DND-41 (cell line): Measurements from ENCODE around the gene ACAP3.

Experiments used
- ATAC-seq: fragments of 200-7000 bp; cut with Tn5 transposase; 3 replicates; pipeline ENCODE4 v1.9.1; 2021; ENCODE audit warnings: low read depth; ENCODE audit not compliant: insufficient read depth
- DNase-seq: peaks from one replicate; pipeline ENCODE4 v3.0.0-alpha.2; 2020
- H2AFZ ChIP-seq: 2 replicates; pipeline ENCODE4 v1.6.0; 2012; ENCODE audit warnings: low read depth, low read length
- H3K27ac ChIP-seq: 2 replicates; pipeline ENCODE4 v1.5.1; 2012; ENCODE audit warnings: low read length, inconsistent platforms
- H3K27me3 ChIP-seq: fragments of 200-600 bp; sonication (generic); 2 replicates; pipeline ENCODE4 v1.6.0; 2012; ENCODE audit warnings: low read length, mild to moderate bottlenecking, inconsistent platforms; ENCODE audit not compliant: insufficient read depth, poor library complexity
- H3K36me3 ChIP-seq: 2 replicates; pipeline ENCODE4 v1.5.1; 2012; ENCODE audit warnings: low read length, inconsistent platforms; ENCODE audit not compliant: insufficient read depth
- H3K4me1 ChIP-seq: 2 replicates; pipeline ENCODE4 v1.5.1; 2012; ENCODE audit warnings: mild to moderate bottlenecking, low read length; ENCODE audit not compliant: insufficient read depth
- H3K4me2 ChIP-seq: 2 replicates; pipeline ENCODE4 v1.6.0; 2012; ENCODE audit warnings: mild to moderate bottlenecking, moderate library complexity, low read length, inconsistent platforms; ENCODE audit not compliant: insufficient read depth
- H3K4me3 ChIP-seq, 2 experiments: fragments of 200-600 bp in 1 of 2; shearing (Covaris generic) in 1 of 2; 2 replicates each; pipeline ENCODE4 v1.5.1; 2012 to 2016; ENCODE audit warnings: inconsistent platforms in 2 of 2, low read length in 2 of 2, mild to moderate bottlenecking in 2 of 2, low read depth in 1 of 2, moderate library complexity in 1 of 2
- H3K79me2 ChIP-seq: 2 replicates; pipeline ENCODE4 v1.6.0; 2012; ENCODE audit warnings: low read length, inconsistent platforms; ENCODE audit not compliant: insufficient read depth
- H3K9ac ChIP-seq: 2 replicates; pipeline ENCODE4 v1.6.0; 2012; ENCODE audit warnings: low read depth, mild to moderate bottlenecking, inconsistent platforms, low read length, moderate library complexity
- H3K9me3 ChIP-seq: 2 replicates; pipeline ENCODE4 v1.5.1; 2012; ENCODE audit warnings: low read length, moderate library complexity, mild to moderate bottlenecking, inconsistent platforms; ENCODE audit not compliant: insufficient read depth, severe bottlenecking
- H4K20me1 ChIP-seq: 2 replicates; pipeline ENCODE4 v1.6.0; 2012; ENCODE audit warnings: low read length; ENCODE audit not compliant: insufficient read depth
- EZH2 ChIP-seq: IDR thresholded peaks from 3 replicates; pipeline ENCODE4 v1.6.1; 2012; ENCODE audit warnings: borderline replicate concordance, low read depth, mild to moderate bottlenecking, moderate library complexity, low read length, inconsistent platforms; ENCODE audit not compliant: severe bottlenecking
- TF ChIP-seq, protein P1 (sequence below): IDR thresholded peaks from 2 replicates; pipeline ENCODE4 v1.5.1; 2012; ENCODE audit warnings: borderline replicate concordance, low read length, moderate library complexity, mild to moderate bottlenecking; ENCODE audit not compliant: poor library complexity, severe bottlenecking; ENCODE audit errors: extremely low read depth

Gene ACAP3

DNA sequence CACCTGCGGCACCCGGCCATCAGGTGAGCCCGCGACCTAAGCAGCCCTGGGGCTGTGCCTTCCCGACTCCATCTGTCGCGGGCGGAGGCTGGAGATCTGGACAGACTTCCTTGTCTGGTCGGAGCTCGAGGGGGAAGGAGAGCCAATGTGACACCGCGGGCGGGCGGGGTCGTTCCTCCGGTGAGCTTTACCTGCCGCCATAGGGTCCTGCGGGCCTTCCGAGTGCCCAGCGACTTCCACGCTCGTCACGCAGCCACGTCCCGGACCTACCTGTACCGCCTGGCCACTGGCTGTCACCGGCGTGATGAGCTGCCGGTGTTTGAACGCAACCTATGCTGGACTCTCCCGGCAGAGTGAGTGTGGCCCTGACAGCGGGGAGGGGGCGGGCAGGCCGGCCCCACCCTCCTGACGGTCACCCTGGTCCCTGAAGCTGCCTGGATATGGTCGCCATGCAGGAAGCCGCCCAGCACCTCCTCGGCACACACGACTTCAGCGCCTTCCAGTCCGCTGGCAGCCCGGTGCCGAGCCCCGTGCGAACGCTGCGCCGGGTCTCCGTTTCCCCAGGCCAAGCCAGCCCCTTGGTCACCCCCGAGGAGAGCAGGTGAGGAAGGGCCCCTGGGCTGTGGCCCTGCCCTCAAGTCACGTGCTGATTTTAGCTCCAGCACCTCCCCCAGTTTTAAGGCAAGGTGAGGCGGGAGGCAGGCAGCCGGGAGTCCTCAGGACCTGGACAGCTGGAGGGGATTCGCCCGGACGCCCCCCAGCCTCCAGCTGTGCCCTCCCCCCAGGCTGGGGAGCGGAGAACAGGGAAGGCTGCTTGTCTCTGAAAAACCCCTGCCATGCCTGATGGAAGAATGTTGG, 1.8 kb upstream of the ACAP3 start:
- no peak for ATAC-seq
- TF ChIP-seq EZH2, result no peak
- TF ChIP-seq, protein P1, sequence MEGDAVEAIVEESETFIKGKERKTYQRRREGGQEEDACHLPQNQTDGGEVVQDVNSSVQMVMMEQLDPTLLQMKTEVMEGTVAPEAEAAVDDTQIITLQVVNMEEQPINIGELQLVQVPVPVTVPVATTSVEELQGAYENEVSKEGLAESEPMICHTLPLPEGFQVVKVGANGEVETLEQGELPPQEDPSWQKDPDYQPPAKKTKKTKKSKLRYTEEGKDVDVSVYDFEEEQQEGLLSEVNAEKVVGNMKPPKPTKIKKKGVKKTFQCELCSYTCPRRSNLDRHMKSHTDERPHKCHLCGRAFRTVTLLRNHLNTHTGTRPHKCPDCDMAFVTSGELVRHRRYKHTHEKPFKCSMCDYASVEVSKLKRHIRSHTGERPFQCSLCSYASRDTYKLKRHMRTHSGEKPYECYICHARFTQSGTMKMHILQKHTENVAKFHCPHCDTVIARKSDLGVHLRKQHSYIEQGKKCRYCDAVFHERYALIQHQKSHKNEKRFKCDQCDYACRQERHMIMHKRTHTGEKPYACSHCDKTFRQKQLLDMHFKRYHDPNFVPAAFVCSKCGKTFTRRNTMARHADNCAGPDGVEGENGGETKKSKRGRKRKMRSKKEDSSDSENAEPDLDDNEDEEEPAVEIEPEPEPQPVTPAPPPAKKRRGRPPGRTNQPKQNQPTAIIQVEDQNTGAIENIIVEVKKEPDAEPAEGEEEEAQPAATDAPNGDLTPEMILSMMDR, result no peak
- Histone ChIP-seq H4K20me1 (peaks cover 64% of the 10 kb centered on the region), H3K9me3 (no peaks in the 10 kb centered on the region), H3K36me3 (peaks cover 57% of the 10 kb centered on the region), H3K4me2 (peak overlapping the region; percentile 76), H3K27ac (peak overlapping the region; percentile 79), H3K27me3 (no peaks in the 10 kb centered on the region), H3K9ac (peak overlapping the region; percentile 96), H3K4me3 (peak overlapping the region; percentile 74 to 96), H2AFZ (no peak overlapping the region), H3K4me1 (peaks cover 46% of the 10 kb centered on the region), H3K79me2 (peaks cover 77% of the 10 kb centered on the region)
- DNase-seq, result no peak

DNA sequence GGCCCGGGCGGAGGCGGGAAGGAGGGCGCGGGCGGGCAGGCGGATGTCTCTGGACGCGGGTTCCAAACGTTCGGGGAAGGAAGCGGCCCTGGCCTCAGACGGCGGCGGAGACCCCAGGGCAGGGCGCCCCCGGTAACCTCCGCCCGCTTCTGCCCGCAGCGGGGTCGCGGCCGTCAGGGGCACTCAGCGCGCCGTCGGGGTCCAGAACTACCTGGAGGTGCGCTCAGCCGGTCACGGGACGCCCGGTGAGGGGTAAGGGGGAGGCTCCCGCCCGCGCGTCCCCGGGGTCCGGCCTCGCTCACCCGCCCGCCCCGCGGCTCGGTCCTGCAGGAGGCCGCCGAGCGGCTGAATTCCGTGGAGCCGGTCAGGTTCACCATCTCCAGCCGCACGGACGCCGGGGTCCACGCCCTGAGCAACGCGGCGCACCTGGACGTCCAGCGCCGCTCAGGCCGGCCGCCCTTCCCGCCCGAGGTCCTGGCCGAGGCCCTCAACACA, 1.1 kb upstream of the ACAP3 start:
- TF ChIP-seq, protein P1, result no peak
- TF ChIP-seq EZH2, result no peak
- no peak for DNase-seq

DNA sequence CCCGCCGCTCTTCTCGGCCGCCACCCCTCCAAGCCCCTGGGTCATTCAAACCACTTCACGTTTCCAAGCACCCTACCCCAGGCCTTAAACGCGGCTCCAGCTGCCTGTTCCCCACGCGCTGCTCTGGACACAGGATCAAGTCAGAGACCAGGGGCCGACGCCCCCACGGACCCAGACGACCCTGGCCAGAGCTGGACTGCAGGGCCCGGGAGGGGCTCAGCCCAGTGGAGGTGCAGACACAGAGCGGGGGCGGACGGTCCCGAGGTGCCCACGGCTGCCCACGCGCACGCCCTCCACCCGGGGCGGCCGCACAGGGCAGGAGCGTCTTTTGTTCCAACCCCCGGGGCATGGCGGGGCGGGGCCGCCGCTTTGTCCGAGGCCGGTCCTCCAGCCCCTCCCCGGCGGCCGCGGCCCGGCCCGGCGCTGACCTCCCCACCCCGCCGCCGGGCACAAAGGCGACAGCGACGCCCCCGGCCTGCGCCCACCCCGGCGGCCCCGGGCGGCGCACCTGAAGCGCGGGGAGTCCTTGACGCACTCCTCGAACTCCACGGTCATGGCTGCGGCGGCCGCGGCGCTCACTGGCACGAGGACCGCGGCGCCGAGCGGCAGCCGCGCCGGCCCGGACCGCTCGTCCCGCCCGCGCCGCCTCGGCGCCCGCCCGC, 338 bp downstream of the ACAP3 start:
- Histone ChIP-seq H3K9ac (peak overlapping the region; percentile 96), H3K4me2 (peak overlapping the region; percentile 76), H3K36me3 (peaks cover 36% of the 10 kb centered on the region), H2AFZ (peak overlapping the region; percentile 64), H3K27ac (peak overlapping the region; percentile 67), H3K27me3 (no peaks in the 10 kb centered on the region), H3K4me1 (peaks cover 46% of the 10 kb centered on the region), H4K20me1 (peaks cover 56% of the 10 kb centered on the region), H3K79me2 (peaks cover 65% of the 10 kb centered on the region), H3K4me3 (peak overlapping the region; percentile 91 to 96), H3K9me3 (no peaks in the 10 kb centered on the region)
- DNase-seq (no peak), ATAC-seq (no peak)
- TF ChIP-seq EZH2, result no peak
- TF ChIP-seq, protein P1, result no peak

More for the DNA sequence above, 1.1 kb upstream of the ACAP3 start:
- H3K36me3 ChIP-seq, result peaks cover 50% of the 10 kb centered on the region
- peak overlapping the region; percentile 96 for H3K9ac ChIP-seq
- peaks cover 46% of the 10 kb centered on the region for H3K4me1 ChIP-seq
- H3K4me2 ChIP-seq, result peak overlapping the region; percentile 76
- no peak for ATAC-seq
- no peaks in the 10 kb centered on the region for H3K9me3 ChIP-seq
- H3K27me3 ChIP-seq, result no peaks in the 10 kb centered on the region
- H2AFZ ChIP-seq, result peak overlapping the region; percentile 87
- H3K4me3 ChIP-seq, result peak overlapping the region; percentile 74 to 96
- peaks cover 73% of the 10 kb centered on the region for H3K79me2 ChIP-seq
- H4K20me1 ChIP-seq, result peaks cover 60% of the 10 kb centered on the region
- H3K27ac ChIP-seq, result peak overlapping the region; percentile 79
